WTC11 (cell line): ENCODE results near the gene RAD51D. TPM values are rescaled to one million over a fixed set of nuclear protein-coding genes. Genes with fewer than 3 reads are reported as not detected.

Experiments used
- ATAC-seq: fragments of 200-7000 bp; cut with Tn5 transposase; 2 replicates; pipeline ENCODE4 v1.10.0; 2021; ENCODE audit warnings: mild to moderate bottlenecking, moderate library complexity
- CTCF ChIA-PET: fragments of 300-600 bp; sonication (Branson Sonifier 250); formaldehyde crosslinking; loops from one replicate; lab custom pipeline; 2021; ENCODE audit warnings: antibody characterized with exemption; lab: Charles Lee
- POLR2A ChIA-PET: fragments of 350-600 bp; sonication (Branson Sonifier 250); formaldehyde crosslinking; loops from one replicate; lab custom pipeline; 2021; ENCODE audit warnings: antibody characterized with exemption; lab: Charles Lee
- DNase-seq: peaks from one replicate; pipeline ENCODE4 v3.0.0; 2021; ENCODE audit warnings: low spot score
- H3K27ac Mint-ChIP-seq: 2 replicates; pipeline ENCODE4 v1.8.0; 2021; ENCODE audit warnings: mixed read lengths
- H3K27me3 Mint-ChIP-seq: 2 replicates; pipeline ENCODE4 v1.8.0; 2021; ENCODE audit warnings: low read depth, mild to moderate bottlenecking, moderate library complexity, mixed read lengths
- H3K36me3 Mint-ChIP-seq: 2 replicates; pipeline ENCODE4 v1.8.0; 2021; ENCODE audit warnings: mixed read lengths
- H3K4me1 Mint-ChIP-seq: 2 replicates; pipeline ENCODE4 v1.8.0; 2022; ENCODE audit warnings: mixed read lengths
- H3K4me3 Mint-ChIP-seq: 2 replicates; pipeline ENCODE4 v1.8.0; 2021; ENCODE audit warnings: mild to moderate bottlenecking, moderate library complexity, mixed read lengths
- H3K9me3 Mint-ChIP-seq: 2 replicates; pipeline ENCODE4 v1.8.0; 2021; ENCODE audit warnings: mixed read lengths
- EMX1 ChIP-seq: fragments of 250-450 bp; sonication (Bioruptor Pico); IDR thresholded peaks from 2 replicates; pipeline ENCODE4 v1.8.0; 2021; ENCODE audit warnings: mild to moderate bottlenecking
- GTF2I ChIP-seq: fragments of 250-450 bp; sonication (Bioruptor Pico); conservative IDR thresholded peaks from 2 replicates; pipeline ENCODE4 v1.4.0; 2021; ENCODE audit warnings: mild to moderate bottlenecking
- IRF2 ChIP-seq: sonication (generic); formaldehyde crosslinking; IDR thresholded peaks from 2 replicates; pipeline ENCODE4 v1.8.0; 2022; ENCODE audit warnings: low read depth, missing genetic modification reagents, borderline replicate concordance
- KAT7 ChIP-seq: sonication (generic); formaldehyde crosslinking; IDR thresholded peaks from 2 replicates; pipeline ENCODE4 v1.8.1; 2023; ENCODE audit warnings: missing genetic modification reagents, mild to moderate bottlenecking, borderline replicate concordance
- MXD4 ChIP-seq: fragments of 250-450 bp; sonication (Bioruptor Pico); IDR thresholded peaks from 2 replicates; pipeline ENCODE4 v1.8.0; 2021; ENCODE audit warnings: mild to moderate bottlenecking, moderate library complexity, borderline replicate concordance
- NFE2L1 ChIP-seq: sonication (generic); formaldehyde crosslinking; IDR thresholded peaks from 2 replicates; pipeline ENCODE4 v1.8.1; 2023; ENCODE audit warnings: missing genetic modification reagents
- NR1H2 ChIP-seq: sonication (generic); formaldehyde crosslinking; IDR thresholded peaks from 2 replicates; pipeline ENCODE4 v1.9.0; 2021; ENCODE audit warnings: mild to moderate bottlenecking, moderate library complexity, missing genetic modification reagents
- PRRX2 ChIP-seq: fragments of 250-450 bp; sonication (Bioruptor Pico); IDR thresholded peaks from 2 replicates; pipeline ENCODE4 v1.8.0; 2021; ENCODE audit warnings: mild to moderate bottlenecking
- total RNA-seq: library from RNA; stranded (reverse); gene quantifications from 3 replicates; pipeline ENCODE4 v1.2.3, GENCODE V29; 2021
- TF ChIP-seq, protein P1 (sequence below): fragments of 250-450 bp; sonication (Bioruptor Pico); IDR thresholded peaks from 2 replicates; pipeline ENCODE4 v1.9.0; 2021; ENCODE audit warnings: mild to moderate bottlenecking
- TF ChIP-seq, protein P2 (sequence below): sonication (generic); formaldehyde crosslinking; IDR thresholded peaks from 2 replicates; pipeline ENCODE4 v1.8.0; 2022; ENCODE audit warnings: missing genetic modification reagents
- TF ChIP-seq, protein P3 (sequence below): fragments of 200-600 bp; IDR thresholded peaks from 2 replicates; pipeline ENCODE4 v1.8.0; 2022; ENCODE audit warnings: antibody characterized with exemption
- TF ChIP-seq, protein P4 (sequence below): sonication (generic); formaldehyde crosslinking; IDR thresholded peaks from 2 replicates; pipeline ENCODE4 v1.8.0; 2022; ENCODE audit warnings: mild to moderate bottlenecking, missing genetic modification reagents
- TF ChIP-seq, protein P5 (sequence below): sonication (generic); formaldehyde crosslinking; conservative IDR thresholded peaks from 2 replicates; pipeline ENCODE4 v1.8.1; 2023; ENCODE audit warnings: mild to moderate bottlenecking, low read depth, missing genetic modification reagents, moderate library complexity
- TF ChIP-seq, protein P6 (sequence below): sonication (generic); formaldehyde crosslinking; IDR thresholded peaks from 2 replicates; pipeline ENCODE4 v1.8.0; 2023; ENCODE audit warnings: mild to moderate bottlenecking, missing genetic modification reagents

Gene RAD51D
- total RNA-seq, 1 experiment from 2014 or later: 15.0 TPM

DNA sequence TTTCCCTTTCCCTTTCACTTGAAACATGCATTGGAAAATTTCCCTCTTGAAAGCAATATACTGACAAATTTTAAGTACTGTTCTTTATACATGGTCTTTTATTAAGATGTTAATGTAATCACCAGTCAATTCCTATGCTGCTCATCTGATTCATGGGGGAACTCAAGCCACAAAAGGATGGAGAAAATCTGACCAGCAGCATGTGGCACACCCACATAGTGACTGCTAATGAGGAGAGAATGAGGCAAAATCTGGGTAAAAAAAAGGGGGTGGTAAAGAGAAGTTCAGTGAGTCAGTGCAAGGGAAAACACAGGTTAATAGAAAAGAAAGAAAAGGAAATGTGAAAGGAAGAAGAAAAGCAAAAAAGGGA, 67.4 kb downstream of the RAD51D start:
- no peak overlapping the region for H3K27ac Mint-ChIP-seq

DNA sequence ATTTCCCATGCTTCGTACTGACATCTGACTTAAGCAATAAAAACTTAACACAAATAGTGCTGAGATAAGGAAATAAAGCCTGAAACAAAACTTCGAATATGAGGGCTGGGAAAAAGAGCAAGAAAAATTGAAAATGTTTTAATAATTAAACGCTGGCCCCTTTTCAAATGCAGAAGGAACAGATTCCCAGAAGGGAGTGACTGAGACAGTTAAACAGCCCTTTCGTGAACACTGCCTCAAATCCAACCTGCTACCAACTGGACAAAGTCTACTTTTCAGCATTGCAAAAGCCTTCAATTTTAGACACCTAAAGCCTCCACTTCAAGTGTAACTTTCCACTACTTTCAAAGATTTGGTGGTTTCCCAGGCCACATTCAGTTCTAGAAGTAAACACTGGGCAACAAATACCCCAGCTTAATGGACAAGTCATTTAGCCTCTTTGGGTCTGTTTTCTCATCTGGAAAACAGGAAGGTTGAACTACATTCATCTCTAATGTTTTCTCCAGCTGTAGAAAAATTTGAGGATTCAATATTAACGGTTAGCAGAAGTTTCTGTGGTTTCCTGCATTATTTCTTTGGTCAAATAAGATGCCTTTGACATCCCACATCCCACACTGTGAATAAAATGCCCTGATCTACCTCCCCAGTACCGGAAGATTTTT, 68.0 kb downstream of the RAD51D start:
- Mint-ChIP-seq H3K9me3 (no peaks in the 10 kb centered on the region), H3K4me3 (no peak overlapping the region), H3K27ac (no peak overlapping the region), H3K36me3 (no peaks in the 10 kb centered on the region), H3K27me3 (no peaks in the 10 kb centered on the region), H3K4me1 (peaks cover 35% of the 10 kb centered on the region)
- DNase-seq (no peak), ATAC-seq (no peak)
- POLR2A ChIA-PET: no interaction called here
- CTCF ChIA-PET: no interaction called here
- TF ChIP-seq, protein P1, sequence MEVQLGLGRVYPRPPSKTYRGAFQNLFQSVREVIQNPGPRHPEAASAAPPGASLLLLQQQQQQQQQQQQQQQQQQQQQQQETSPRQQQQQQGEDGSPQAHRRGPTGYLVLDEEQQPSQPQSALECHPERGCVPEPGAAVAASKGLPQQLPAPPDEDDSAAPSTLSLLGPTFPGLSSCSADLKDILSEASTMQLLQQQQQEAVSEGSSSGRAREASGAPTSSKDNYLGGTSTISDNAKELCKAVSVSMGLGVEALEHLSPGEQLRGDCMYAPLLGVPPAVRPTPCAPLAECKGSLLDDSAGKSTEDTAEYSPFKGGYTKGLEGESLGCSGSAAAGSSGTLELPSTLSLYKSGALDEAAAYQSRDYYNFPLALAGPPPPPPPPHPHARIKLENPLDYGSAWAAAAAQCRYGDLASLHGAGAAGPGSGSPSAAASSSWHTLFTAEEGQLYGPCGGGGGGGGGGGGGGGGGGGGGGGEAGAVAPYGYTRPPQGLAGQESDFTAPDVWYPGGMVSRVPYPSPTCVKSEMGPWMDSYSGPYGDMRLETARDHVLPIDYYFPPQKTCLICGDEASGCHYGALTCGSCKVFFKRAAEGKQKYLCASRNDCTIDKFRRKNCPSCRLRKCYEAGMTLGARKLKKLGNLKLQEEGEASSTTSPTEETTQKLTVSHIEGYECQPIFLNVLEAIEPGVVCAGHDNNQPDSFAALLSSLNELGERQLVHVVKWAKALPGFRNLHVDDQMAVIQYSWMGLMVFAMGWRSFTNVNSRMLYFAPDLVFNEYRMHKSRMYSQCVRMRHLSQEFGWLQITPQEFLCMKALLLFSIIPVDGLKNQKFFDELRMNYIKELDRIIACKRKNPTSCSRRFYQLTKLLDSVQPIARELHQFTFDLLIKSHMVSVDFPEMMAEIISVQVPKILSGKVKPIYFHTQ (CRISPR knock-in tag): no peak
- no peak for TF ChIP-seq GTF2I (CRISPR knock-in tag)
- TF ChIP-seq NR1H2: no peak
- no peak for TF ChIP-seq MXD4 (CRISPR knock-in tag)
- TF ChIP-seq EMX1 (CRISPR knock-in tag): no peak
- TF ChIP-seq KAT7 (CRISPR knock-in tag): no peak
- no peak for TF ChIP-seq NFE2L1 (CRISPR knock-in tag)
- TF ChIP-seq, protein P2, sequence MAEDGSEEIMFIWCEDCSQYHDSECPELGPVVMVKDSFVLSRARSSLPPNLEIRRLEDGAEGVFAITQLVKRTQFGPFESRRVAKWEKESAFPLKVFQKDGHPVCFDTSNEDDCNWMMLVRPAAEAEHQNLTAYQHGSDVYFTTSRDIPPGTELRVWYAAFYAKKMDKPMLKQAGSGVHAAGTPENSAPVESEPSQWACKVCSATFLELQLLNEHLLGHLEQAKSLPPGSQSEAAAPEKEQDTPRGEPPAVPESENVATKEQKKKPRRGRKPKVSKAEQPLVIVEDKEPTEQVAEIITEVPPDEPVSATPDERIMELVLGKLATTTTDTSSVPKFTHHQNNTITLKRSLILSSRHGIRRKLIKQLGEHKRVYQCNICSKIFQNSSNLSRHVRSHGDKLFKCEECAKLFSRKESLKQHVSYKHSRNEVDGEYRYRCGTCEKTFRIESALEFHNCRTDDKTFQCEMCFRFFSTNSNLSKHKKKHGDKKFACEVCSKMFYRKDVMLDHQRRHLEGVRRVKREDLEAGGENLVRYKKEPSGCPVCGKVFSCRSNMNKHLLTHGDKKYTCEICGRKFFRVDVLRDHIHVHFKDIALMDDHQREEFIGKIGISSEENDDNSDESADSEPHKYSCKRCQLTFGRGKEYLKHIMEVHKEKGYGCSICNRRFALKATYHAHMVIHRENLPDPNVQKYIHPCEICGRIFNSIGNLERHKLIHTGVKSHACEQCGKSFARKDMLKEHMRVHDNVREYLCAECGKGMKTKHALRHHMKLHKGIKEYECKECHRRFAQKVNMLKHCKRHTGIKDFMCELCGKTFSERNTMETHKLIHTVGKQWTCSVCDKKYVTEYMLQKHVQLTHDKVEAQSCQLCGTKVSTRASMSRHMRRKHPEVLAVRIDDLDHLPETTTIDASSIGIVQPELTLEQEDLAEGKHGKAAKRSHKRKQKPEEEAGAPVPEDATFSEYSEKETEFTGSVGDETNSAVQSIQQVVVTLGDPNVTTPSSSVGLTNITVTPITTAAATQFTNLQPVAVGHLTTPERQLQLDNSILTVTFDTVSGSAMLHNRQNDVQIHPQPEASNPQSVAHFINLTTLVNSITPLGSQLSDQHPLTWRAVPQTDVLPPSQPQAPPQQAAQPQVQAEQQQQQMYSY (CRISPR knock-in tag): no peak
- TF ChIP-seq, protein P3, sequence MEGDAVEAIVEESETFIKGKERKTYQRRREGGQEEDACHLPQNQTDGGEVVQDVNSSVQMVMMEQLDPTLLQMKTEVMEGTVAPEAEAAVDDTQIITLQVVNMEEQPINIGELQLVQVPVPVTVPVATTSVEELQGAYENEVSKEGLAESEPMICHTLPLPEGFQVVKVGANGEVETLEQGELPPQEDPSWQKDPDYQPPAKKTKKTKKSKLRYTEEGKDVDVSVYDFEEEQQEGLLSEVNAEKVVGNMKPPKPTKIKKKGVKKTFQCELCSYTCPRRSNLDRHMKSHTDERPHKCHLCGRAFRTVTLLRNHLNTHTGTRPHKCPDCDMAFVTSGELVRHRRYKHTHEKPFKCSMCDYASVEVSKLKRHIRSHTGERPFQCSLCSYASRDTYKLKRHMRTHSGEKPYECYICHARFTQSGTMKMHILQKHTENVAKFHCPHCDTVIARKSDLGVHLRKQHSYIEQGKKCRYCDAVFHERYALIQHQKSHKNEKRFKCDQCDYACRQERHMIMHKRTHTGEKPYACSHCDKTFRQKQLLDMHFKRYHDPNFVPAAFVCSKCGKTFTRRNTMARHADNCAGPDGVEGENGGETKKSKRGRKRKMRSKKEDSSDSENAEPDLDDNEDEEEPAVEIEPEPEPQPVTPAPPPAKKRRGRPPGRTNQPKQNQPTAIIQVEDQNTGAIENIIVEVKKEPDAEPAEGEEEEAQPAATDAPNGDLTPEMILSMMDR: no peak
- TF ChIP-seq PRRX2 (CRISPR knock-in tag): no peak

More for the DNA sequence above, 67.4 kb downstream of the RAD51D start:
- ATAC-seq: no peak
- CTCF ChIA-PET: no interaction called here
- no peaks in the 10 kb centered on the region for H3K36me3 Mint-ChIP-seq
- TF ChIP-seq IRF2 (no peak), KAT7 (CRISPR knock-in tag) (no peak)
- TF ChIP-seq, protein P4, sequence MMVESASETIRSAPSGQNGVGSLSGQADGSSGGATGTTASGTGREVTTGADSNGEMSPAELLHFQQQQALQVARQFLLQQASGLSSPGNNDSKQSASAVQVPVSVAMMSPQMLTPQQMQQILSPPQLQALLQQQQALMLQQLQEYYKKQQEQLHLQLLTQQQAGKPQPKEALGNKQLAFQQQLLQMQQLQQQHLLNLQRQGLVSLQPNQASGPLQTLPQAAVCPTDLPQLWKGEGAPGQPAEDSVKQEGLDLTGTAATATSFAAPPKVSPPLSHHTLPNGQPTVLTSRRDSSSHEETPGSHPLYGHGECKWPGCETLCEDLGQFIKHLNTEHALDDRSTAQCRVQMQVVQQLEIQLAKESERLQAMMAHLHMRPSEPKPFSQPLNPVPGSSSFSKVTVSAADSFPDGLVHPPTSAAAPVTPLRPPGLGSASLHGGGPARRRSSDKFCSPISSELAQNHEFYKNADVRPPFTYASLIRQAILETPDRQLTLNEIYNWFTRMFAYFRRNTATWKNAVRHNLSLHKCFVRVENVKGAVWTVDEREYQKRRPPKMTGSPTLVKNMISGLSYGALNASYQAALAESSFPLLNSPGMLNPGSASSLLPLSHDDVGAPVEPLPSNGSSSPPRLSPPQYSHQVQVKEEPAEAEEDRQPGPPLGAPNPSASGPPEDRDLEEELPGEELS: no peak
- TF ChIP-seq, protein P5, sequence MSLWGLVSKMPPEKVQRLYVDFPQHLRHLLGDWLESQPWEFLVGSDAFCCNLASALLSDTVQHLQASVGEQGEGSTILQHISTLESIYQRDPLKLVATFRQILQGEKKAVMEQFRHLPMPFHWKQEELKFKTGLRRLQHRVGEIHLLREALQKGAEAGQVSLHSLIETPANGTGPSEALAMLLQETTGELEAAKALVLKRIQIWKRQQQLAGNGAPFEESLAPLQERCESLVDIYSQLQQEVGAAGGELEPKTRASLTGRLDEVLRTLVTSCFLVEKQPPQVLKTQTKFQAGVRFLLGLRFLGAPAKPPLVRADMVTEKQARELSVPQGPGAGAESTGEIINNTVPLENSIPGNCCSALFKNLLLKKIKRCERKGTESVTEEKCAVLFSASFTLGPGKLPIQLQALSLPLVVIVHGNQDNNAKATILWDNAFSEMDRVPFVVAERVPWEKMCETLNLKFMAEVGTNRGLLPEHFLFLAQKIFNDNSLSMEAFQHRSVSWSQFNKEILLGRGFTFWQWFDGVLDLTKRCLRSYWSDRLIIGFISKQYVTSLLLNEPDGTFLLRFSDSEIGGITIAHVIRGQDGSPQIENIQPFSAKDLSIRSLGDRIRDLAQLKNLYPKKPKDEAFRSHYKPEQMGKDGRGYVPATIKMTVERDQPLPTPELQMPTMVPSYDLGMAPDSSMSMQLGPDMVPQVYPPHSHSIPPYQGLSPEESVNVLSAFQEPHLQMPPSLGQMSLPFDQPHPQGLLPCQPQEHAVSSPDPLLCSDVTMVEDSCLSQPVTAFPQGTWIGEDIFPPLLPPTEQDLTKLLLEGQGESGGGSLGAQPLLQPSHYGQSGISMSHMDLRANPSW: no peak
- TF ChIP-seq, protein P6, sequence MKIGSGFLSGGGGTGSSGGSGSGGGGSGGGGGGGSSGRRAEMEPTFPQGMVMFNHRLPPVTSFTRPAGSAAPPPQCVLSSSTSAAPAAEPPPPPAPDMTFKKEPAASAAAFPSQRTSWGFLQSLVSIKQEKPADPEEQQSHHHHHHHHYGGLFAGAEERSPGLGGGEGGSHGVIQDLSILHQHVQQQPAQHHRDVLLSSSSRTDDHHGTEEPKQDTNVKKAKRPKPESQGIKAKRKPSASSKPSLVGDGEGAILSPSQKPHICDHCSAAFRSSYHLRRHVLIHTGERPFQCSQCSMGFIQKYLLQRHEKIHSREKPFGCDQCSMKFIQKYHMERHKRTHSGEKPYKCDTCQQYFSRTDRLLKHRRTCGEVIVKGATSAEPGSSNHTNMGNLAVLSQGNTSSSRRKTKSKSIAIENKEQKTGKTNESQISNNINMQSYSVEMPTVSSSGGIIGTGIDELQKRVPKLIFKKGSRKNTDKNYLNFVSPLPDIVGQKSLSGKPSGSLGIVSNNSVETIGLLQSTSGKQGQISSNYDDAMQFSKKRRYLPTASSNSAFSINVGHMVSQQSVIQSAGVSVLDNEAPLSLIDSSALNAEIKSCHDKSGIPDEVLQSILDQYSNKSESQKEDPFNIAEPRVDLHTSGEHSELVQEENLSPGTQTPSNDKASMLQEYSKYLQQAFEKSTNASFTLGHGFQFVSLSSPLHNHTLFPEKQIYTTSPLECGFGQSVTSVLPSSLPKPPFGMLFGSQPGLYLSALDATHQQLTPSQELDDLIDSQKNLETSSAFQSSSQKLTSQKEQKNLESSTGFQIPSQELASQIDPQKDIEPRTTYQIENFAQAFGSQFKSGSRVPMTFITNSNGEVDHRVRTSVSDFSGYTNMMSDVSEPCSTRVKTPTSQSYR: no peak
- TF ChIP-seq, all 79 proteins: peak for 0
- DNase-seq: no peak
- POLR2A ChIA-PET: no interaction called here
- peaks cover 32% of the 10 kb centered on the region for H3K4me1 Mint-ChIP-seq
- no peak overlapping the region for H3K4me3 Mint-ChIP-seq
- H3K27me3 Mint-ChIP-seq: no peaks in the 10 kb centered on the region
- no peaks in the 10 kb centered on the region for H3K9me3 Mint-ChIP-seq
